ENCODE data around the gene SCN2B.

GRCh38 chr11:118180300-118180703 is 3.9 kb upstream of the SCN2B start:
- no peak for TF ChIP-seq CTCF (IDR thresholded peaks at IDR 0.05)
- no peak for TF ChIP-seq POLR2AphosphoS5 (IDR thresholded peaks at IDR 0.05; ENCODE audit: low read depth, low read length)
- 0 out of 4 replicates have a peak, but pooled peaks of 1 of the 2 experiments have one; percentile 16 for TF ChIP-seq EP300 (IDR thresholded peaks at IDR 0.05; ENCODE audit: borderline replicate concordance in 1 of 2, low read depth in 1 of 2, low read length in 1 of 2)
- no peak for TF ChIP-seq USF2 (IDR thresholded peaks at IDR 0.05; ENCODE audit: borderline replicate concordance, low read depth, low read length)

Measured in SK-N-SH (cell line).